NCI-H1105 (cell line): ENCODE results near the gene ELOB.

ENCODE experiments used
- DNase-seq: peaks from one replicate; lab custom pipeline; 2025; lab: John Stamatoyannopoulos, UW

The ELOB gene

DNA sequence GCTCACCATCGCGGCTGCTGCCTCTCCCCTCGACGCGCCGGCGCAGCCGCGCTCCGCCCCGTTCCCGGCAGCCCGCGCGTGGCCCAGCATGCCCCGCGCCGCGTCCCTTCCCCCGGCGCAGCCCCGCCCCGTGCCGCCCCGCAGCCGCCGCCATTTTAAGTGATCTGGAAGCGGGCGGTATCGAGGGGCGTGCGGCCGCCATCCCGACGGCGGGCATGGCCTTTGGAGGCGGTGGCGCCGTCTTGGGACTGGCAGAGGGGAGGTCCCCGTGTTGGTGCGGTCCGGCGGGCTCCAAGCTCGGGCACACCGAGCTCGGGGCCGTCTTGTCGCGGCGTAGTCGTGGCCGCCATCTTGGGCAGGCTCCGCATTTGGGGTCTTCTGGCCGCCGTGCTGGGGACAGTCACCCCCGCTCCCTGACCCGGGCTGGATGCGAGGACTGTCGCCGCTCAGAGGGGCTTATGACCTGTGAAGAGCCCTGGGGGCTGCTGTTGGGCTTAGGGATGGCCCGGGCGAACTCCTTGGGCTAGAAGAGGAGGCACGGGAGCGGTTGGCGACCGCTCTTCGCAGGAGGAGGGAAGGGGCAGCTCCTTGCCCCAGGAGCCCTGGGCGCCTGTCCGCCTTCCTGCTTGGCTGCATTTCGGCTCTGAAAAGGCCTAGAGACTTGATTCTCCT lies at the start of gene ELOB:
Gene ELOB (minus strand): TSS at position 50 of the 672 bp plus-strand sequence. CDS start 41 bp downstream, at position 9.
- peak; percentile 46 for DNase-seq

DNA sequence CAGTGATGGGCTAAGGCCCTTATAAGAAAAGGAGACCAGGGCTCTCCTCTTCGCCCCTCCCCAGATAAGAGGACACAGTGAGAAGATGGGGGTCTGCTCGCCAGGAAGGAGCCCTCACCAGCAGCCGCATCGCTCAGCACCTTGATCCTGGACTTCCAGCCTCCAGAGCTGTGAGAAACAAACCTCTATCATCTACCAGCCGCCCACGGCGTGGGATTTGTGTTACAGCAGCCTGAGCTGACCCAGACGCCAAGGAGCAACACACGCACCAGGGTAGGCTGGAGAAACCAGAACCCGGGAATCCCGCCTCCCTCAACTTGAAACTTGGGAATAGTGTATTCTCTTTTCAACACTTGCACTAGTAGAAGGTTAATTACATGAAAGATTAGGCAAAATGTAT lies 48.8 kb upstream of the ELOB start:
- no peak for DNase-seq

DNA sequence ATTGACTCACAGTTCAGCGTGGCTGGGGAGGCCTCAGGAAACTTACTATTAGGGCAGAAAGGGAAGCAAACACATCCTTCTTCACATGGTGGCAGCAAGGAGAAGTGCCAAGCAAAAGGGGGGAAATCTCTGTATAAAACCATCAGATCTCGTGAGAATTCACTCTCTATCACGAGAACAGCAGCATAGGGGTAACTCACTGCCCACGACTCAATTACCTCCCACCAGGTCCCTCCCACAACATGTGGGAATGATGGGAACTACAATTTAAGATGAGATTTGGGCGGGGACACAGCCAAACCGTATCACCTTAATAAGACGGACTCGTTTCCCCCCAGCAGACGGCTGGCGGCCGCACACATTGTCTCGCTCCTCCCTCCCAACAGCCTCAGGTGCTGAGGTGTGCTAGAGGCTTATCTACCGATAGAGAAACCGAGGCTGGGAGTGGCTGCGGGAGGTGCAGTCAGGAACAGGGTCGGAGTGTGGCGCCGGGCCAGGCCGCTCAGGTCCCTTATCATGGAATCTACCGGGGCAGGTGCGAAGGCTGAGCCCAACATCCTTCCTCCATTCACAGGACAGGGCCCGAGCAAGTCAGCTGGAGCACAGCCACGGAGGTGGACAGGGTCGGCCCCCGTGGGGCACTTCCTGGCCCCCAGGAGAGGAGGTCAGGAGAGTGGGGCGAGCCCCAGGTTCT lies 48.1 kb upstream of the ELOB start:
- no peak for DNase-seq

DNA sequence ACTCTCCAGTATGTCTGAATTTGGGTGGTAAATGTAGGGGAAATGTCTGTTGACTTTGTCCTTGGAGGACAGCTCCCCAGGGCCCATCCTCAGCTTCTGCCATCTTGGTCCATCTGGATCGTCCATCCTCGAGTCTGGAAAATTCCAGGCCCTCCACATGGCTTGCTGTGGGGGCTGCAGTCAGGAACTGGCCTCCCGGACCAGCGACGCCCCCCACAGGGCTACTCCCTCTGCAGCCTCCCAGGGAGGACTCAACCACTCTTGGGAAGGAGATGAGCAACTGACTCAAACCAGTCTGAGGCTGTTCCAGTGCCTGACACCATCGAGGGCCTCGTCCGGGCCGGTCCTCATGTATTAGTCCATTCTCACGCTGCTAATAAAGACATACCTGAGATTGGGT lies 47.5 kb upstream of the ELOB start:
- DNase-seq, result no peak

DNA sequence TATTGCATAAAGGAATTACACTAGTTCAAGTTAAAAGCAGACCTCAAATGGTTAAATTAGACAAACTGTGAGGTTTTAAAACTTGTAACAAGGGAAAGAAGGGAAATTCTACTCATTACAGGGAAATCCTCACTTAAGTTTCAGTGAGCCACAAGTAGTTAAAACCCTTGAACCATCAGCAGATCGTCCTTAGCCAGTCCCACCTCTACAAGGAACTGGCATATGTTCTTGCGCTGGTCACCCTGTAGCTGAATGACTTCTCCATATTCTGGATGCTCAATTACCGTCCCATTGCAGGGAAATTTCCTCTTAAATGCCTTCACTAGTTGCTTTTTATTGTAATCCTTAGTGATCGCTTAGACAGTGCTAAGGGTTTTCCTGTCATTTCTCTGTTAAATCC lies 45.4 kb upstream of the ELOB start:
- no peak for DNase-seq

DNA sequence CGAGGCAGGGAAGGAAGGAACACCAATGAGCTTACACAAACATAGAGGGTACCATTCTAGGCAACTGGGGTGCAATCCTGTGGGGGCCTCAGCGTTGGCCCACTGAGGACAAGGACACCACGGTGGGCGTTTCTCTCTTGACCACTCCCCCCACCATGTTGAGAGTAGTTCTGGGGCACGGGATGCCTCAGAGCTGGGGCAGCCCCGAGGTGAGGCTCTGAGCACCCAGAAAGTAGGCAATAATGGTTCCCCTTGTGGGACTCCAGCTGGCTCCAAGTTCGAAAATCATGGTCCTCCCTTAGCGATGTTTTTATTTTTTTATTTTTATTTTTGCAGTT lies 45.0 kb upstream of the ELOB start:
- DNase-seq, result no peak

DNA sequence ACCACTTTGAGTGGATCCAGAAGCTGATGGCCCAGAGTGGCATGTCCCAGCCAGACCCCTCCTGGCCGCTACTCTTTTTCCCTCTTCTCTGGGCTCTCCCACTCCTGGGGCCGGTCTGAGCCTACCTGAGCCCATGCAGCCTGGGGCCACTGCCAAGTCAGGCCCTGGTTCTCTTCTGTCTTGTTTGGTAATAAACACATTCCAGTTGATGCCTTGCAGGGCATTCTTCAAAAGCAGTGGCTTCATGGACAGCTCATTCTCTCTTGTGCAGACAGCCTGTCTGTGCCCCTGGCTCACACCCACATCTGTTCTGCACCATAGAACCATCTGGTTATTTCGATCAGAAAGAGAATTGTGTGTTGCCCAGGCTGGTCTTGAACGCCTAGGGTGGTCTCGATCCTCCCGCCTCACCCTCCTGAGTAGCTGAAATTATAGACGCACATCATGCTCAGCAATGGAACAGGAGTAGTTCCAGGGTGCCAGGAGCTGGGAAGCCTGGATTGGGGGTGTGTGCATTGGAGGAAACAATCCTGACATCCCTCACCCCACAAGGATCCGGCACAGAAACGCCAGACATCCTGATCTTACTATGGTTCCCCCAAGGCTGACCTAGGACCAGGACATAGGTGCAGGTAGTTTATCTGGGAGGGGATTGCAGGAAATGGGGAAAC lies 44.5 kb upstream of the ELOB start:
- no peak for DNase-seq

DNA sequence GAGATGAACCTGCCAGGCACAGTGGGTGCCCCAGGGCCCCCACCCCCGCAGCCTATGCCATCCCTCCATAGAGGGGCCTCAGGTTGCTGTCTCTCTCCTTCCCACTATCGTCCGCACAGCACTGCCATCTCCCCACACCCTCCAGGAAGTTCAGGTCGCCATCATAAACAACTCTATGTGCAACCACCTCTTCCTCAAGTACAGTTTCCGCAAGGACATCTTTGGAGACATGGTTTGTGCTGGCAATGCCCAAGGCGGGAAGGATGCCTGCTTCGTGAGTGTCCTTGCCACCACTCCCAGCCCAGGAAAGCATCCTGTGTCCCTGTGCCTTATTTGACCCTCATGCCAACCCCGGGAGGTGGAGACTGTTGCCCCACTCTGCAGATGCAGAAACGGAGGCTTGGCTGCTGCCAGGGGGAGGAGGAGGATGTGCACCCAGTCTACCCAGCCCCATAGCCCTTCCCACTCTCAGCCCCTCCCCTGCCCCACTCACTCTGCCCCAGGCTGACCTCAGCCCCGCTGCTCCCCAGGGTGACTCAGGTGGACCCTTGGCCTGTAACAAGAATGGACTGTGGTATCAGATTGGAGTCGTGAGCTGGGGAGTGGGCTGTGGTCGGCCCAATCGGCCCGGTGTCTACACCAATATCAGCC lies 43.9 kb upstream of the ELOB start:
- no peak for DNase-seq

DNA sequence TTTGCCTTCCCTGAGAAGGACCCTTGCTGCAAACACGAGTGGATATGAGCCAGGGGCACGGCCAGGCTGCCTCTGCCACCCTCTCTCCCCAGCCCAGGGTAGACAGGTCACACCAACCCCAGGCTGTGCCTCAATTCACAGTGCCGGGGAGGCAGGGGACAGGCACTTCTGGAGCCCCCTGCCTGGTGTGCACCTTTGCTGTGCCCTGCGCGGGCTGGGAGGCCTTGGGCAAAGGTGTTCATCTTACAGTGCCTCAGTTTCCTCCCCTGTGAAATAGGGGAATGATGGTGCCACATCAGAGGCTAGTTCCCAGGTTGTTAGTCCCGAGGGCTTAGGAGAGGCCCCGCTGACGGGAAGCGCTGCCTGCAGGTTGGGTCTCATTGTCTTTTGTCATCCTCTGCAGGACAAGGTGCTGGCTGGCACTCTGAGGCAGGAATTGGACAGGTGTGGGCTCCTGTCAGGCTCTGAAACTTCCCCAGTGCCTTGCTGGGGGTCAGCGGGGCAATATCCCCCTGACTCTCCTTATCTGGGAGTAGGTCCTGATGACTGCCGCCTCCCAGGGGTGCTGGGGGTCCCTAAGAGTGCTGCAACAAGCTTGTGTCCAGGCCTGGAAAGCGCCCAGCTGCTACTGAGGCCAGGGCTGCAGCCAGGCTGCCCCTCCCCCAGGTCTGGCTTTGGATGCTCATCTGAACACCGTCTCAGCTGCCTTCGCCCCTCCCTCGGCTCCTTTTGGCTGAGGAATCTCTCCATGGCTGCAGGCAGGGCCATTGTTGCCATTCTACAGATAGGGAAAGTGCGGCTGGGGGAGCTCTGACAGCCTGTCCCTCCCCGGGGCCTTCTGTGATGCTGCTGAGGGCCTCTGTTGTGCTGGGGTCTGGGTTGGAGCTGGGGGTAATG lies 43.1 kb upstream of the ELOB start:
- DNase-seq, result no peak

DNA sequence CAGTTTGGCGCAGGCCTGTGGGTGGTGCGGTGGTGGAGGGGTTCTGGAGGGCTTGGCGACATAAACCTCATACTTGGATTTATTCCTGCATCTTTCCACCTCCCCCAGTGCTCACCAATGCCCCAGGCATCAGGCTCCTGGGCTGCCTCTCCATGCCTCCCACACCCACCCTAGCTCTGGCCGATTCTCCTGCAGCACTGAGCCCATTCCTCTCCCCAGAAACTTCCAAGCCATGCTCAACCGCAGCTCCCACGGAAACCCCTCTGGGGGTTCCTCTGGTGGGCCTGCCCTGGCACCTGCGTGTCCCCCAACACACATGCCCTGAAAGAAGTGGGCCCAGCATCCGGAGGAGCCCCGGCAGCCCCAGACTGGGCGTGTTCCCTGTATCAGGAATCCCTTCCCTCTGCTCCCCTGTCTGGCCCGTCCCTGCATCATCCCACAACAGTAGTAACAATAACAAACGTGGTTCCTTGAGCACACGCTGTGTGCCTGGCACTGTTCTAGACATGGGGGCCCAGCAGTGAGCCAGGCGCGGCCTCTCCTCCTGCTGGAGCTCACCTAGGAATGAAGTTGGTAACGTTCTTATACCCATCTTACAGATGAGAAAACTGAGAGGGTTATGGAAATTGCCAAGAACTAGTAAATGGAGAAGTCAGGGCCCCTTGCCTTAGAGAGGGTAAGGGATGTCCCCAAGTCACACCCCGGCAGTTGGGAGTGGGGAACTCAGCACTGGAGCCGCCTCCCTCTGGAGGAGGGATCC lies 42.3 kb upstream of the ELOB start:
- no peak for DNase-seq

DNA sequence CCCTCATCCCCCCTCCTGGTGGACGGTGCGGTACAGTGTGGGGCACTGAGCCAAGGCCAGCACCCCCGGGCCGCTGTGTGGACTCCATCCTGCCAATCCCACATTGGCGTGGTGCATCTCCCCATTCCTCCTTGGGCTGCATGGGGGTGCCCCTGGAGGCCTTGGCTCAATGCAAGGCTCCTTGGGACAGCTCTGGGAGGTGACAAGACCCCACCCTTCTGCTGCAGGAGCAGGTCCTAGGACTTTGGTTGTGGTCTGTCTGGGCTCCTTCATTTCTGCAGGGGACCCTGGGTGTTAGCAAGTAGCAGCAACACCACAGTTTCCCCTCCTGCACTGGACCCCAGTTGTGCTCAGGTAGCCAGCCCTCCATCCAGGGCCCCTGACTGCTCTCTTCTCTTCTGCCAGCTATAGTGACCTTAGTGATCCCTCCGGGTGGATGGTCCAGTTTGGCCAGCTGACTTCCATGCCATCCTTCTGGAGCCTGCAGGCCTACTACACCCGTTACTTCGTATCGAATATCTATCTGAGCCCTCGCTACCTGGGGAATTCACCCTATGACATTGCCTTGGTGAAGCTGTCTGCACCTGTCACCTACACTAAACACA lies 41.3 kb upstream of the ELOB start:
- DNase-seq, result no peak

DNA sequence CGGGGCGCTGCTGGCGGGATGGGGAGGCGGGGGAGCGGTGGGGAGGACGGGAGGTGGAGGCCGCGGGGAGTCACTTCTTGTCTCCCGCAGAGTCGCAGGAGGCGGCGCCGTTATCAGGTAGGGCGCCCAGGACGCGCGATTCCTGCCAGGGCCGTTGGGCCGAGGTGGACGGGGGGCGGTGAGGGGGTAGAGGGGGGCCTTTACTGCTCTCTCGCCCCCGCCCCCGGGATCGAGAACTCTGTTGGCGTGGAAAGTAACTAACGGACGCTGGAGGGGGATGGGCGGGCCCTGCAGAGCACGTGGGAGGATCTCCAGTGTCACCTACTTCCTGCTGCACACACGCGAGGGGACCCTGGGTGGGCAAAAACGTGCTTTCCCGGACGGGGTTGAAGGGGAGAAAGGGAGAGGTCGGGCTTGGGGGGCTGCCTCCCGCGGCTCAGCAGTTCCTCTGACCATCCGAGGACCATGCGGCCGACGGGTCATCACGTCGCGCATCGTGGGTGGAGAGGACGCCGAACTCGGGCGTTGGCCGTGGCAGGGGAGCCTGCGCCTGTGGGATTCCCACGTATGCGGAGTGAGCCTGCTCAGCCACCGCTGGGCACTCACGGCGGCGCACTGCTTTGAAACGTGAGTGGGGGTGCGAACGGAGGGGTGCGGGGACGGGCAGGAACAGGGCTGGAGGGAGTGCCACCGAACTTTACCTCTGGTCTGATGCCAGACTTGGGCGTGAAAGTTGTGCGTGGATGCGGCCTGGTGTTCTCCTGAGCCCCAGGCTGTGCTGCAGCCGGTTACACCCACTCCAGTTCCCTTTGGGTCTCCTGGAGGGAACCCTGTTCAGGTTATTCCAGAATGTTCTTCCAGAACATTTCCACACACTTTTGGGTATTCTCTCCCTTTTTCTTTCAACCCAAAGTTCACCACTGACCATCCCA lies 40.5 kb upstream of the ELOB start:
- DNase-seq, result no peak

DNA sequence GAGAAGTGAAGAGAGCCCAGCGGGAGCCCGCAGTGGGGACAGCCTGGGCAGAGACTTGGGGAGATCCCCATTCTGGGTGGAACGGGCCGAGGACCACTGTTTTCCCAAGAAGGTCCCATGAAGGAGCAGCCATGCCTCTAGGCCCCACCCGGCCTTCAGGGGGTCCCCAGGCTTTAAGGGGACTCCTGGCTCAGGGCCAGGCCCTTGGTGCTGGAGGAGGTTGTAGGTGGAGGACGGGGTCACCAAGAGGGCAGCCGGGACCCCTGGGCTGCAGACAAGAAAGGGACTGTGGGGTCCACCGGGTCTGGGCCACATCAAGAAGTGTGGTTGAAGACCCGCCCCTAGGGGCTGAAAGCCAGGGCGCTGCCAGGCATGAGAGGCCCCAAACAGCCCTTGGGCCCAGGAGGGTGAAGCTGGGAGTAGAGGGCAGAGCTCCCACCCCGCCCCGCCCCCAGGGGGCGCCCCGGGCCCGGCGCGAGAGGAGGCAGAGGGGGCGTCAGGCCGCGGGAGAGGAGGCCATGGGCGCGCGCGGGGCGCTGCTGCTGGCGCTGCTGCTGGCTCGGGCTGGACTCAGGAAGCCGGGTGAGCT lies 39.8 kb upstream of the ELOB start, which contains the start of gene PRSS21:
Gene PRSS21 (plus strand): TSS at position 487 of the 589 bp plus-strand sequence. CDS start 32 bp downstream, at position 519.
- no peak for DNase-seq

DNA sequence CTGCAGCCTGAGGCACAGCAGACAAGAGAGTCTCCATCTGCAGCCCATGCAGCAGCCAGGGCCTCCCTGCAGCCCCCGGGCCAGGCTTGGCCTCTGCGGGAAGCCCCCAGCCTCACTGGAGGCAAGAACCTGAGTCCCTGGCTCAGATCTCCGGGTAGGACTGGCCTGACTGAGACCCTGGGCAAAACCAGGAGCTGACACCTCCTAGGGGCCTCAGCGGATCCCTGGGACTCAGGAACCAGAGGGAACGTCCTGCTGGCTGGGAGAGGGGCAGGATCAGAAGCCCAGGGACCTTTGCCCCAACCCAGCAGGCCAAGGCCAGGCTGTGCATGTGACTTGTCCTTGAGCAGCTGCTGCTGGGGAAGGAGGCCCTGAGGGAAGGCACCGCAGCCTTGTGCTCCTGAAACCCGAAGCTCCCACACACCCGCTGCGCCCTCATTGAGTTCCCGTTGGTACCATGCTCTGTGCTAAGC lies 38.3 kb upstream of the ELOB start:
- no peak for DNase-seq

DNA sequence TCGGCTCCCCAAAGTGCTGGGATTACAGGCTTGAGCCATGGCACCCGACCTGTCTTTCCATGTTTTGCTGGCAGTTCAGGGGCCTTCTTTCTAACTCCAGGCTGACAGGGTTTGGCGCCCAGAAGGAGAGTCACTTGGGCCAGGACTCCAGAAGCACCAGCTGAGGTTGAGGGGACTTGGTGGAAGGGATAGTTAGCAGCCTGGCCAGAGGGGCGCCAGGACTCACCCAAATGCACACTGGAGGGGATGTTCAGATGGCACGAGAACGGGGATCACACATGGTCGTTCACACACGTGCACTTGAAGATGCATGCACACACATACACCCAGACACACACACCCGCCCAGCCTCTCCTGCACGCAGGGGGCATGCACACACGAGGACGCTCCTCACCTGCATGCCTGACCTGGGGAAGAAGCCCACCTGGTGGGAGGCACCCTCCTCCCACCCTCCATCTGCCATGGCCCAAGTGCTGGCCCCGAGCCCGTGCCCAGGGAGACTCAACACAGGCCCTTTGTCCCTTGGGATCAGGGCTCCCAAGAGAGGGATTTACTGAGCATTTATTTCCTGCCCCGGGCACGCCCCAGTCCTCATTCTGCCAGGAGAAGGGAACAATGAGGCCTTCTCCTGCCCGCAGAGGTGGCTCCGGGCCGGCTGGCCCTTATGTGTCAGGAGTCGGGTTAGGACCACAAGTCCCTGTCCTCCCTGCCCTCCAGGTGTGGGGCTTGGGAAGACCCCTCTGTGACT lies 37.6 kb upstream of the ELOB start:
- no peak for DNase-seq

DNA sequence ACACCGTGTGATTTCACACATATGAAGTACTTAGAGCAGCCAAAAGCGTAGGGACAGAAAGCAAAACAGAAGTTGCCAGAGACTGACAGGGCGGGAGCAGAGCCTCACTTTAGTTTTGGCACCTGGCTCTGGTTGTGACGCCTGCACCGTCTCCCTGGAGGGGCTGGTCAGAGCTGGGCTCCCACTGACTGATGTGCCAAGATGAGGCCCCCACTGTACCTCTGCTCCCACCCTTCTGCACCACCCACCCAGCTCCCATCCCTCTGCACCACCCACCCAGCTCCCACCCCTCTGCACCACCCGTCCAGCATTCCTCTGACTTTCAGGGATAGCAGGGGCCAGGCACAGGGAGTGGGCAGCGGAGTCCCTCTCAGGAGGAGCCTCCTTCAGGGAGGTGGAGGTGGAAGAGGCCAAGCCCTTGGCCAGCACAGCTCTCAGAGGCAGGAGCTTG lies 36.7 kb upstream of the ELOB start:
- DNase-seq, result no peak

DNA sequence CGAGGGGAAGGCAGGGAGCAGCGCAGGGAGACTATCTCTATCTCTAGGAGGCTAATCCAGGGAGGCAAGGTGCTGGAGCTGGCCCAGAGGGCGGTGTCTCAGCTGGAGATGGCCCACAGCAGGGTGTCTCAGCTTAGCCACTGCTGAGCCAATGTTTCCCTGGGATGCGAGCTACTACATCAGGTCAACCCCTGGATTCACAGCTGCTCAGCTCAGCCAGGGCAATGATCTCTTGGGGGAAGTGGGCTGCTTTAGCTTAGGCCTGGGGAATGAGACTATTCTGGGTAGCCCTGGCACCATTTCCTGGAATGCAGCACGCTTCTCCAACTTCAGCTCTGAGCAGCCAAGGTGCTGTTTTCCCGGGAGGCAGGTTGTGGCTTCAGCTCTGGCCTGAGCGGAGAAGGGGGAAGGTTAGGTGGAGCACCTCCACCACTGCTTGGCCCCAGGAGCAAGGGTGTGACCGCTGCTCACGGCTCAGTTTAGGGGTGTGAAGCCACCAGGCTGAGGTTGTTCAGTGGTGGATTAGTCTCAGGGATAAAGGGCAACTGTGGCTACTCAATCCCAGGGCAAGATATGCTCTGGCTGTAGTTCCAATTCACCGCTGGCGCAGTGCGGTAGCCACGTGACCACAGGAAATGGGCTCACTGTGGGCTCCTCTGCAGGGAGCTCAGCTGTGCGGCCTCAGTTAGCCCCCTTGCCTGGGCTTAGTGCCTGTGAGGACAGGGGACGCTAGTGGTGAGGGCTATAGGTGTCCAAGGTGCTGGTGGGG lies 34.8 kb upstream of the ELOB start:
- no peak for DNase-seq
